HL-60 (cell line): ENCODE results near the gene POLA2.
"Not testable (repeated sequence)": the region's sequence is repeated elsewhere in the genome, so short reads cannot be mapped to it uniquely, and the experiment has no call there.

ENCODE experiments used
- DNase-seq, 2 experiments: peaks; one replicate each; pipeline ENCODE4 v3.0.0-alpha.2; 2010 to 2020; ENCODE audit warnings: low read depth in 1 of 2, low spot score in 1 of 2
- H3K27ac ChIP-seq: fragments of 250-450 bp; sonication (Bioruptor Pico); replicated peaks from 2 replicates; pipeline ENCODE4 v1.5.1; 2020; ENCODE audit warnings: mild to moderate bottlenecking, moderate library complexity
- H3K27me3 ChIP-seq: fragments of 250-450 bp; sonication (Bioruptor Pico); 2 replicates; pipeline ENCODE4 v1.5.1; 2021; ENCODE audit warnings: mild to moderate bottlenecking, moderate library complexity; ENCODE audit not compliant: insufficient read depth, poor library complexity, severe bottlenecking
- H3K4me3 ChIP-seq: replicated peaks from 2 replicates; pipeline ENCODE4 v1.5.1; 2011; ENCODE audit warnings: mild to moderate bottlenecking, control low read depth, low read length; ENCODE audit not compliant: insufficient read depth
- GABPA ChIP-seq: IDR thresholded peaks from 2 replicates; pipeline ENCODE4 v1.6.1; 2012; ENCODE audit warnings: low read depth
- POLR2AphosphoS5 ChIP-seq: IDR thresholded peaks from 2 replicates; pipeline ENCODE4 v1.6.1; 2012; ENCODE audit warnings: low read depth
- SPI1 ChIP-seq: IDR thresholded peaks from 2 replicates; pipeline ENCODE4 v1.6.1; 2012; ENCODE audit warnings: low read depth, mild to moderate bottlenecking, borderline replicate concordance
- TF ChIP-seq, protein P1 (sequence below): IDR thresholded peaks from 2 replicates; pipeline ENCODE4 v1.6.1; 2012; ENCODE audit warnings: low read depth; ENCODE audit not compliant: insufficient replicate concordance
- TF ChIP-seq, protein P2 (sequence below): IDR thresholded peaks from one replicate; pipeline ENCODE4 v1.5.1; 2011; ENCODE audit warnings: low read length, control low read depth, inconsistent platforms; ENCODE audit not compliant: insufficient read depth

The POLA2 gene

DNA sequence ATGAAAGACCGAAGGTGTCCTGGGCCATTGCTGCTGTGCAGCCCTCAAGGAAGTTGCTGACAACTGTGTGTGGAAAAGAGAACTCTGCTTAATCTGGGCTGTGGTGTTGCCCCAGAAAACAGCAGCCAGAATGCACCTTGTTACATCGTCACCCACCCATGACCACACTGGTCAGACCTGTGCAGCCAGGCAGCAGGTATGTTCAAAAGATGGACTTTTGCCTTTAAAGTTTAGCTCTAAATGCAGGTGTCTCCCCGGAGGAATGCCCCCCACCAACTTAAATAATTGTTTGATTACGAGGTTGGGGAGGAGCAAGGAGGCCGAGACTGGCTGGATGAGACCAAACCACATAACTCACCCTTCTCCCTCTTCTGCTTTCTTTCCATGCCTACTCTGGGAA lies 15.3 kb upstream of the POLA2 start:
- no peak overlapping the region for H3K4me3 ChIP-seq
- TF ChIP-seq SPI1 (no peak), GABPA (no peak)
- TF ChIP-seq, protein P1, sequence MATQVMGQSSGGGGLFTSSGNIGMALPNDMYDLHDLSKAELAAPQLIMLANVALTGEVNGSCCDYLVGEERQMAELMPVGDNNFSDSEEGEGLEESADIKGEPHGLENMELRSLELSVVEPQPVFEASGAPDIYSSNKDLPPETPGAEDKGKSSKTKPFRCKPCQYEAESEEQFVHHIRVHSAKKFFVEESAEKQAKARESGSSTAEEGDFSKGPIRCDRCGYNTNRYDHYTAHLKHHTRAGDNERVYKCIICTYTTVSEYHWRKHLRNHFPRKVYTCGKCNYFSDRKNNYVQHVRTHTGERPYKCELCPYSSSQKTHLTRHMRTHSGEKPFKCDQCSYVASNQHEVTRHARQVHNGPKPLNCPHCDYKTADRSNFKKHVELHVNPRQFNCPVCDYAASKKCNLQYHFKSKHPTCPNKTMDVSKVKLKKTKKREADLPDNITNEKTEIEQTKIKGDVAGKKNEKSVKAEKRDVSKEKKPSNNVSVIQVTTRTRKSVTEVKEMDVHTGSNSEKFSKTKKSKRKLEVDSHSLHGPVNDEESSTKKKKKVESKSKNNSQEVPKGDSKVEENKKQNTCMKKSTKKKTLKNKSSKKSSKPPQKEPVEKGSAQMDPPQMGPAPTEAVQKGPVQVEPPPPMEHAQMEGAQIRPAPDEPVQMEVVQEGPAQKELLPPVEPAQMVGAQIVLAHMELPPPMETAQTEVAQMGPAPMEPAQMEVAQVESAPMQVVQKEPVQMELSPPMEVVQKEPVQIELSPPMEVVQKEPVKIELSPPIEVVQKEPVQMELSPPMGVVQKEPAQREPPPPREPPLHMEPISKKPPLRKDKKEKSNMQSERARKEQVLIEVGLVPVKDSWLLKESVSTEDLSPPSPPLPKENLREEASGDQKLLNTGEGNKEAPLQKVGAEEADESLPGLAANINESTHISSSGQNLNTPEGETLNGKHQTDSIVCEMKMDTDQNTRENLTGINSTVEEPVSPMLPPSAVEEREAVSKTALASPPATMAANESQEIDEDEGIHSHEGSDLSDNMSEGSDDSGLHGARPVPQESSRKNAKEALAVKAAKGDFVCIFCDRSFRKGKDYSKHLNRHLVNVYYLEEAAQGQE, result no peak
- TF ChIP-seq, protein P2, sequence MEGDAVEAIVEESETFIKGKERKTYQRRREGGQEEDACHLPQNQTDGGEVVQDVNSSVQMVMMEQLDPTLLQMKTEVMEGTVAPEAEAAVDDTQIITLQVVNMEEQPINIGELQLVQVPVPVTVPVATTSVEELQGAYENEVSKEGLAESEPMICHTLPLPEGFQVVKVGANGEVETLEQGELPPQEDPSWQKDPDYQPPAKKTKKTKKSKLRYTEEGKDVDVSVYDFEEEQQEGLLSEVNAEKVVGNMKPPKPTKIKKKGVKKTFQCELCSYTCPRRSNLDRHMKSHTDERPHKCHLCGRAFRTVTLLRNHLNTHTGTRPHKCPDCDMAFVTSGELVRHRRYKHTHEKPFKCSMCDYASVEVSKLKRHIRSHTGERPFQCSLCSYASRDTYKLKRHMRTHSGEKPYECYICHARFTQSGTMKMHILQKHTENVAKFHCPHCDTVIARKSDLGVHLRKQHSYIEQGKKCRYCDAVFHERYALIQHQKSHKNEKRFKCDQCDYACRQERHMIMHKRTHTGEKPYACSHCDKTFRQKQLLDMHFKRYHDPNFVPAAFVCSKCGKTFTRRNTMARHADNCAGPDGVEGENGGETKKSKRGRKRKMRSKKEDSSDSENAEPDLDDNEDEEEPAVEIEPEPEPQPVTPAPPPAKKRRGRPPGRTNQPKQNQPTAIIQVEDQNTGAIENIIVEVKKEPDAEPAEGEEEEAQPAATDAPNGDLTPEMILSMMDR, result no peak
- H3K27ac ChIP-seq, result no peak overlapping the region
- DNase-seq, result no peak
- no peaks in the 10 kb centered on the region for H3K27me3 ChIP-seq

DNA sequence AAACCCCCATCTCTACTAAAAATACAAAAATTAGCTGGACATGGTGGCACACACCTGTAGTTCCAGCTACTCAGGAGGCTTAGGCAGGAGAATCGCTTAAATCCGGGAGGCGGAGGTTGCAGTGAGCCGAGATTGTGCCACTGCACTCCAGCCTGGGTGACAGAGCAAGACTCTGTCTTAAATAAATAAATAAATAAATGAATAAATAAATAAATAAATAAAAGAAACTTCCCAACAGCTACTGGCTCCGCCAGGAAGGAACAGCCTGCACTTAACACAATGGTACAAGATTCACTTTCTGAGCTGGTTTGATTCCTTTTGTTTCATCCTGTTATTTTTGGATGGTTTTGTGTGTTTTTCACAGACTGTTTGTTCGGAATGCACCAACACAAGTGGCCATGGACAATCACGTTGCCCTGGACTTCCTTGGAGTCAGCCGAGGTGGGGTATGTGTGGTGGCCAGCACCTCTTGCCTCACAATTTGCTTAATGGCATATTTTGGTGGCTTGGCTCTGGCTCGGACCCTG lies 13.5 kb upstream of the POLA2 start:
- not testable (repeated sequence) for H3K27ac ChIP-seq, DNase-seq, H3K27me3 ChIP-seq, H3K4me3 ChIP-seq

DNA sequence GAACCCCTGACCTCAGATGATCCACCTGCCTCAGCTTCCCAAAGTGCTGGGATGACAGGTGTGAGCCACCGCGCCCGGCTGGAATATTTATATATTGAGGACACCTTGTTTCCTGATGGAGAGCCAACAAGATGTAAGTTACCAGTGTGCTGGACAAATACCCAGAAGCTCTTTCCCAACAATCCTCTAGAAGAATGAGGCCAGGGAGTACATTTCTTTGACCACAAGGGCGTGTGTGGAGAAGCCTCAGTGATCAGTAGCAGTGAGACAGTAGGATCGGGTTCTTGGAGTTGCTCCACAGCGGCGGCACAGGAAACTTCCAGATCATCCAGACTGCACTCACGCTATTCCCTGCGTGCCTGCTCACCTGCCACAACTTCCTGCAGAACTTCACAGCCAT lies 10.3 kb upstream of the POLA2 start:
- no peak overlapping the region for H3K27ac ChIP-seq
- H3K27me3 ChIP-seq, result no peaks in the 10 kb centered on the region
- H3K4me3 ChIP-seq, result no peak overlapping the region
- DNase-seq, result no peak
- TF ChIP-seq GABPA (no peak), SPI1 (no peak)
- TF ChIP-seq, protein P2, result no peak

DNA sequence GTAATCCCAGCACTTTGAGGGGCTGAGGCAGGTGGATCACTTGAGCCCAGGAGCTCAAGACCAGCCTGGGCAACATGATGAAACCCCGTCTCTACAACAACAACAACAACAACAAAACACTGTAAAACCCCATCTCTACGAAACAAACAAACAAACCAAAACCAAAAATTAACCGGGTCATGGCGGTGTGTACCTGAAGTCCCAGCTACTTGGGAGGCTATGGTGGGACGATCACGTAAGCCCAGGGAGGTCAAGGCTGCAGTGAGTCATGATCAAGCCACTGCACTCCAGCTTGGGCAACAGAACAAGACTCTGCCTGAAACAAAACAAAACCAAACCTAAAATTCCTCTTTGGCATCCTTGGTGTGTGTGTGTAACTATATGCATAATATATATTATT lies 7.0 kb upstream of the POLA2 start:
- Histone ChIP-seq H3K27ac (no peak overlapping the region), H3K27me3 (no peaks in the 10 kb centered on the region), H3K4me3 (no peak overlapping the region)
- no peak for DNase-seq
- TF ChIP-seq GABPA (no peak), SPI1 (no peak), POLR2AphosphoS5 (no peak)
- TF ChIP-seq, protein P2, result no peak
- TF ChIP-seq, protein P1, result no peak
